ENCODE measurements around the gene CNPY1. TPM values are rescaled to one million over a fixed set of nuclear protein-coding genes. Genes with fewer than 3 reads are reported as not detected.
A peak's percentile ranks its signal among the peaks of the same experiment; 100 is the strongest.

CNPY1 gene
- total RNA-seq, 1 donor from 2014 or later: not detected

- intact Hi-C loops (cut with DNase I): no loop called here
- ATAC-seq (no peak), DNase-seq (ENCODE audit: missing footprints) (no peak)
Measured at GRCh38 chr7:155508376-155509358, 37.7 kb downstream of the CNPY1 start.

- DNase-seq (ENCODE audit: missing footprints): no peak
- intact Hi-C loops (cut with DNase I): no loop called here
- no peak for ATAC-seq
Measured at GRCh38 chr7:155507576-155507975, 38.8 kb downstream of the CNPY1 start.

DNA sequence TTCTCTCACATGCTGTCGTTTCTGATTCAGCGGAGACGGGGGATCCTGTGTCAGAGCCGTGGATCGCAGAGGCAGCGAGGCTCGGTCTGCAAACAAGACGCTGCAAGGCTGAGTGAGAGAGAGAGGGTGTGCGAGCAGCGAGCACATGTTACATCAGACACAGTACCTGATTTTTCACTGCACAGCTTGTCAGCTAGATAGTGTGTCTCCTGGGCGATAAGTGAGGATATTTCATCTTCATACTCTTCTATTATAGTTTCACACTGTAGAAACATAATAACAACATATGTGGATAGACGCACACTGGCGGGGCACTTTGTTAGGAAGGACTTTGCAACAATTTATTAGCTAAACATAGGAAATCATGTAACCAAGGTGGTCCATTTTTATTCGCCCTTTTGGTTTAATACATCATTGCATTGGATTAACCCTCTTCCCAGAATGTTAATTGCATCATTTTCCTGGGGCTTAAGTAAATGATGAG lies 39.5 kb downstream of the CNPY1 start:
- intact Hi-C loops (cut with DNase I): no loop called here
- DNase-seq (ENCODE audit: missing footprints): no peak
- ATAC-seq: no peak

- intact Hi-C loops (cut with DNase I): no loop called here
- no peak for DNase-seq (ENCODE audit: missing footprints)
Measured at GRCh38 chr7:155505422-155505793, 41.0 kb downstream of the CNPY1 start.

GRCh38 chr7:155497149-155497901 lies 49.0 kb downstream of the CNPY1 start:
- DNase-seq (ENCODE audit: missing footprints): no peak
- intact Hi-C loops (cut with DNase I): no loop called here
- ATAC-seq: no peak

More at GRCh38 chr7:155505422-155505793, 41.0 kb downstream of the CNPY1 start:
- ATAC-seq: no peak

- no peak for DNase-seq (ENCODE audit: missing footprints)
- intact Hi-C loops (cut with DNase I): no loop called here
- ATAC-seq: no peak
Measured at GRCh38 chr7:155496267-155497005, 49.9 kb downstream of the CNPY1 start.

DNA sequence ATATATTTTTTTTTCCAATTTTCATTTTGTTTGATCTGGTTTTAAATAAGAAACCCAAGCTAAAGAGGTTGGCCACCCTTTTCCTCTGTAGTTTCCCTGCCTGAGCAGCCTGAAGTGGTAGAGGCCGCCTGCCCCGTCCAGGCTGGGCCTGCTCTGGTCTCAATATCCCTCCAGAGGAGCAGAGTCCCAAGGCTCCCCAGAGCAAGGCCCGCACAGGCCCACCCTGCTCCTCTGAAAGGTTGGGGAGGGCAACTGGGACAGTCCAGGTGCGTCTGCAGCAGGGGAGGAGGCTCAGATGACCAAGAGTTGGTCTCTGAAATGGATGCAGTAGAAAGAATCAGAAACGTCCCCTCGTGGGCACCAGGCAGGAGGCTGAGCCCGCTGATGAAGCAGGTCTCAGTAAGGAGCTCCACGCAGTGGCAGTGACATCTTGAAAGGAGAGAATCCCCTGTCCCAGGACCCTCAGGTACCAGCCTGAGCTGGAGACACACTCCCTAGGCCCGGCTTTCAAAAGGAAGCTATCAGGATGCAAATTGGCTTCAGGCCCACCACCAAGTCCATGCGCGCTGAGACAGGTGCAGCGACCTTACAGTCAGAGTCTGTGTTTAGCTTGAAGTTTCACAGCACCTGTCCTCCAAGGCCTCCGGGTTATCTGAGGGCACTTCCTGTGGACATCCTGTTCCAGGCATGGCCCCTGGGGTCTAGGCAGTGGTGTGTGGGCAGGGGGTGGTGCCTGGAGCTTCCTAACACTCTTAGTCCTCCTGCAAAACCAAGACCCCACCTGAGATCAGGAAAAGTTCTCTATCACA lies 50.7 kb downstream of the CNPY1 start:
- no peak for ATAC-seq
- no peak for DNase-seq (ENCODE audit: missing footprints)
- intact Hi-C loops (cut with DNase I): no loop called here

DNA sequence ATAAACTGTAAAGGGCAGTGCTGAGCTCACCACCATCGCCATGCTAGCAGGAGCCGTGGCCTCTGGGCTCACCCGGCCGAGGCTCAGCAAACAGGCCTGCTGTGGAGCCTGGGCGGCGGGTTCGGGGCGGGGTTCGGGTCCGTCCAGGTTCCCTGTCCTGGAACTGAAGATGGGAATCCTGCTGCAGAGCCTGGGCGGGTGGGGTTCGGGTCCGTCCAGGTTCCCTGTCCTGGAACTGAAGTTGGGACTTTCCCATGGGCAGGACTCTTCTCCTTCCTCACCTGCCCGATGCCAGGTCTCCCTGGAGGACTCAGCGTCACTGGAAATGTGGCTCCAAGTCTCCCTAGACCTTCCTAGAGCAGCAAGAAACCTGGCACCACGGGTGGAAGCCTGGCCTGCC lies 51.8 kb downstream of the CNPY1 start:
- intact Hi-C loops (cut with DNase I): no loop called here
- ATAC-seq (no peak), DNase-seq (ENCODE audit: missing footprints) (no peak)

GRCh38 chr7:155493744-155494538 lies 52.4 kb downstream of the CNPY1 start:
- intact Hi-C loops (cut with DNase I): no loop called here
- ATAC-seq (no peak), DNase-seq (ENCODE audit: missing footprints) (no peak)

GRCh38 chr7:155491812-155492211 lies 54.5 kb downstream of the CNPY1 start:
- DNase-seq (ENCODE audit: missing footprints): no peak
- no peak for ATAC-seq
- intact Hi-C loops (cut with DNase I): no loop called here

GRCh38 chr7:155490697-155491628 lies 55.4 kb downstream of the CNPY1 start:
- intact Hi-C loops (cut with DNase I): no loop called here
- DNase-seq (ENCODE audit: missing footprints): peak; percentile 83
- ATAC-seq: peak; percentile 75

GRCh38 chr7:155489862-155490696 lies 56.3 kb downstream of the CNPY1 start:
- ATAC-seq (peak; percentile 62), DNase-seq (ENCODE audit: missing footprints) (no peak)
- intact Hi-C loops (cut with DNase I): no loop called here

DNA sequence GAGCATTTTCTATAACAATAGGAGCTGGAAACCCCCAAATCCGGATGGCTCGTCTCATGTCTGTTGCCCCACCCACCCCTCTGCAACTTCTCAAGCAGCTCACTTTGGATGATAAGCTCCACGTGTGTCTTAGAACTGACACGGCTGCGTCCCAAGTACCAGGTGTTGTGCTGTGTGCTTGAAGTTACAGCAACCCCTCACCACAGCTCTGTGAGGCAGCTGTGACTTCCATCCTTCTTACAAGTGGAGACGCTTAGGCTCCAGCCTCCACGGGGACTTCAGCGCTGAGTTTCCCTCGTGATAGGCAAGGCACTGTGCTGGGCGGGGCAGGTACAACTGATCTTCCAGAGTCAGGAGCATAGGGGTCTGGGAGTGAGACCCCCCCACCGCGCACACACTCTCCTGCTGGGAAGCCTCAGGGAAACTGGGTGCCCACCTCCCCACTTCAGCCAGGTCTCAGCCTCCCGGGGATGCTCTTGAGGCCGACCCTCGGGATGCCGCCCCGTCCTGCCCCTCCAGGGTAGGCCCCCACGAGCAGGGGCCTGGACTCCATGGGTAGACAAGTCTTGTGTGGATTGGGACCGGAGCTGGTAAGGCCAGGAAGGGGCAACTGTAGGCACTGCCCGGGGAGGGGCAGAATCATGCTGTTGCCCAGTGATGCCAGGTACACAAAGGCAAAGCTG lies 57.1 kb downstream of the CNPY1 start:
- intact Hi-C loops (cut with DNase I): no loop called here
- ATAC-seq (no peak), DNase-seq (ENCODE audit: missing footprints) (no peak)

GRCh38 chr7:155488483-155489127 lies 57.8 kb downstream of the CNPY1 start:
- intact Hi-C loops (cut with DNase I): no loop called here
- ATAC-seq: no peak
- no peak for DNase-seq (ENCODE audit: missing footprints)

Measured in Right ventricle myocardium inferior (tissue), 1 donor.